Skeletal muscle tissue (tissue), 4 donors: ENCODE measurements around the gene MEPCE. TPM values are rescaled to one million over a fixed set of nuclear protein-coding genes. Genes with fewer than 3 reads are reported as not detected.
"Not testable (repeated sequence)": the region's sequence is repeated elsewhere in the genome, so short reads cannot be mapped to it uniquely, and the experiment has no call there.

Experiments
- H3K27ac ChIP-seq: one replicate; pipeline ENCODE4 v1.7.0; 2013; ENCODE audit warnings: mild to moderate bottlenecking, low read depth, low read length, inconsistent platforms
- H3K27me3 ChIP-seq, 3 donors: one replicate each; pipeline ENCODE4 v1.7.0; 2013; ENCODE audit warnings: low read length in 3 of 3; ENCODE audit not compliant: control insufficient read depth in 3 of 3, insufficient read depth in 3 of 3
- H3K36me3 ChIP-seq, 3 donors: one replicate each; pipeline ENCODE4 v1.7.0; 2013; ENCODE audit warnings: low read length in 3 of 3; ENCODE audit not compliant: control insufficient read depth in 3 of 3, insufficient read depth in 3 of 3
- H3K4me1 ChIP-seq, 3 donors: one replicate each; pipeline ENCODE4 v1.7.0; 2013; ENCODE audit warnings: low read length in 3 of 3, mild to moderate bottlenecking in 3 of 3; ENCODE audit not compliant: control insufficient read depth in 3 of 3, insufficient read depth in 3 of 3
- H3K4me3 ChIP-seq, 3 donors: one replicate each; pipeline ENCODE4 v1.7.0; 2013; ENCODE audit warnings: low read length in 3 of 3
- H3K9ac ChIP-seq, 3 donors: one replicate each; pipeline ENCODE4 v1.7.0; 2013; ENCODE audit warnings: low read length in 3 of 3, mild to moderate bottlenecking in 3 of 3, moderate library complexity in 2 of 3, low read depth in 1 of 3
- H3K9me3 ChIP-seq, 3 donors: one replicate each; pipeline ENCODE4 v1.7.0; 2013; ENCODE audit warnings: low read length in 3 of 3; ENCODE audit not compliant: control insufficient read depth in 3 of 3
- total RNA-seq: library from RNA; depleted of rRNA; stranded (reverse); fragments of >200 nt; gene quantifications from one replicate; pipeline ENCODE4 v1.2.3, GENCODE V29; 2014
- donor health status: Osteomylitis.

MEPCE gene, protein sequence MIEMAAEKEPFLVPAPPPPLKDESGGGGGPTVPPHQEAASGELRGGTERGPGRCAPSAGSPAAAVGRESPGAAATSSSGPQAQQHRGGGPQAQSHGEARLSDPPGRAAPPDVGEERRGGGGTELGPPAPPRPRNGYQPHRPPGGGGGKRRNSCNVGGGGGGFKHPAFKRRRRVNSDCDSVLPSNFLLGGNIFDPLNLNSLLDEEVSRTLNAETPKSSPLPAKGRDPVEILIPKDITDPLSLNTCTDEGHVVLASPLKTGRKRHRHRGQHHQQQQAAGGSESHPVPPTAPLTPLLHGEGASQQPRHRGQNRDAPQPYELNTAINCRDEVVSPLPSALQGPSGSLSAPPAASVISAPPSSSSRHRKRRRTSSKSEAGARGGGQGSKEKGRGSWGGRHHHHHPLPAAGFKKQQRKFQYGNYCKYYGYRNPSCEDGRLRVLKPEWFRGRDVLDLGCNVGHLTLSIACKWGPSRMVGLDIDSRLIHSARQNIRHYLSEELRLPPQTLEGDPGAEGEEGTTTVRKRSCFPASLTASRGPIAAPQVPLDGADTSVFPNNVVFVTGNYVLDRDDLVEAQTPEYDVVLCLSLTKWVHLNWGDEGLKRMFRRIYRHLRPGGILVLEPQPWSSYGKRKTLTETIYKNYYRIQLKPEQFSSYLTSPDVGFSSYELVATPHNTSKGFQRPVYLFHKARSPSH
- 30.8 TPM for total RNA-seq

DNA sequence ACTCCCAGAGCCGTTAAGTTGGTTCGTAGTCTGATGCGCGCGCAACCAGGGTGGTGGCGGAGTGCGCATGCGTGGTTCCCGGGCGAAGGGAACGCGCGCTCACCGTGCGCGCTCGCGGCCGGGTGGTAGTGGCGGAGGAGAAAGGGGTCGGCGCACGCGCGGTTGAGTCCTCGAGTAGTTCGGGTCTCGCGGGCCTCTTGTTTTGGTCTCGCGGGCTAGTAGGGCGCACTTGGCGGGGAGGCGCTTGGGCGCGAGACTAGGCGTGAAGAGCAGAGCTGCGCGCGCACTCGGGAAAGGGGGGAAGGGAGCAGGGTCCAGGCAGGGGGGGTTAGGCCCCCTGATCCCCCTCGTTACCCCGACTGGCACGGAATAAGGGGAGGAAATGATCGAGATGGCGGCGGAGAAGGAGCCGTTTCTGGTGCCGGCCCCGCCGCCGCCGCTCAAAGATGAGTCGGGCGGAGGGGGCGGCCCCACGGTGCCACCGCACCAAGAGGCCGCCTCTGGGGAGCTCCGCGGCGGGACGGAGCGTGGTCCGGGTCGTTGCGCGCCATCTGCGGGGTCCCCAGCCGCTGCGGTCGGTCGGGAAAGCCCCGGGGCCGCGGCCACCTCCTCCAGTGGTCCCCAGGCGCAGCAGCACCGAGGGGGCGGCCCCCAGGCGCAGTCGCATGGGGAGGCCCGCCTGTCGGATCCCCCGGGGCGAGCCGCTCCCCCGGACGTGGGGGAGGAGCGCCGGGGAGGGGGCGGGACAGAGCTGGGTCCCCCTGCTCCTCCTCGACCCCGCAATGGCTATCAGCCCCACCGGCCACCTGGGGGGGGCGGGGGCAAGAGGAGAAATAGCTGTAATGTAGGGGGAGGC lies at the start of gene MEPCE:
TSS of gene MEPCE (plus strand) at position 195 of the 856 bp plus-strand sequence. CDS start at position 383, 188 bp downstream.
- H3K9ac ChIP-seq: peak within 1 kb of the TSS; percentile 98 to 99 (median 98)
- H3K4me3 ChIP-seq: peak within 1 kb of the TSS; percentile 89 to 93 (median 92)
- no peaks in the 10 kb centered on the region for H3K9me3 ChIP-seq
- peaks cover 20 to 28% (median 21%) of the 10 kb centered on the region in 3 donors for H3K36me3 ChIP-seq
- peaks cover 39 to 46% (median 41%) of the 10 kb centered on the region in 3 donors for H3K4me1 ChIP-seq
- H3K27ac ChIP-seq: peak within 1 kb of the TSS; percentile 100
- no peaks in the 10 kb centered on the region for H3K27me3 ChIP-seq

DNA sequence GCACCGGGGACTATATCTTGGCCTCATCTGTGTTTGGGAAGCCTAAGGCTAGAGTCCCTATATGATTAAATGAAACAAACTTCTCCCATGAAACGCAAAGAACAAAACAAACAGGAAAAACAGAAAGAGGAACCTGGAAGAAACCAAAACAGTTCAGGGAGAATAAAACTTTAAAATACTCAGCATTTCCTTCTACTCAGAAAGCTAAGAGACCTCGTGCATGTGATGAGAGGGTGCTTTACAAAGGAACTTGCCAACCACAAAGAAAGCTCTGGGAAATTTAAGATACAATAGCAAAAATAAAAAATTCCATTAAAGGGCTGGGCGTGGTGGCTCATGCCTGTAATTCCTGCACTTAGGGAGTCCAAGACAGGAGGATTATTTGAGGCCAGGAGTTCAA lies 49.4 kb upstream of the MEPCE start:
- H3K4me3 ChIP-seq: no peak overlapping the region
- H3K9ac ChIP-seq: no peak overlapping the region
- H3K9me3 ChIP-seq: no peaks in the 10 kb centered on the region
- H3K27me3 ChIP-seq: no peaks in the 10 kb centered on the region
- peak overlapping the region; percentile 47 for H3K27ac ChIP-seq
- peaks cover 0 to 6% (median 0%) of the 10 kb centered on the region in 3 donors for H3K4me1 ChIP-seq
- peaks cover 0 to under 1% (median 0%) of the 10 kb centered on the region in 3 donors for H3K36me3 ChIP-seq

DNA sequence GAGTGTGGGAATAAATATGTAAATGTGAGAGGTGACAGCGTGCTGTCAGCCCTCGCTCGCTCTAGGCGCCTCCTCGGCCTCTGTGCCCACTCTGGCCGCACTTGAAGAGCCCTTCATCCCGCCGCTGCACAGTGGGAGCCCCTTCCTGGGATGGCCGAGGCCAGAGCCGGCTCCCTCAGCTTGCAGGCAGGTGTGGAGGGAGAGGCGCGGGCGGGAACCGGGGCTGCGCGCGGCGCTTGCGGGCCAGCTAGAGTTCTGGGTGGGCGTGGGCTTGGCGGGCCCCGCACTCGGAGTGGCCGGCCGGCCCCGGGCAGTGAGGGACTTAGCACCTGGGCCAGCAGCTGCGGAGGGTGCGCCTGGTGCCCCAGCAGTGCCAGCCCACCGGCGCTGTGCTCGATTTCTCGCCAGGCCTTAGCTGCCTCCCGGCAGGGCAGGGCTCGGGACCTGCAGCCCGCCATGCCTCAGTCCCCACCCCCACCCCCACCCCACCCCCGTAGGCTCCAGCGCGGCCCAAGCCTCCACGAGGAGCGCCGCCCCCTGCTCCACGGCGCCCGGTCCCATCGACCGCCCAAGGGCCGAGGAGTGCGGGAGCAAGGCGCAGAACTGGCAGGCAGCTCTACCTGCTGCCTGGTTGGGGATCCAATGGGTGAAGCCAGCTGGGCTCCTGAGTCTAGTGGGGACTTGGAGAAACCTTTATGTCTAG lies 47.9 kb upstream of the MEPCE start:
- H3K27me3 ChIP-seq, H3K4me3 ChIP-seq, H3K4me1 ChIP-seq, H3K9ac ChIP-seq, H3K27ac ChIP-seq, H3K9me3 ChIP-seq, H3K36me3 ChIP-seq: not testable (repeated sequence)

DNA sequence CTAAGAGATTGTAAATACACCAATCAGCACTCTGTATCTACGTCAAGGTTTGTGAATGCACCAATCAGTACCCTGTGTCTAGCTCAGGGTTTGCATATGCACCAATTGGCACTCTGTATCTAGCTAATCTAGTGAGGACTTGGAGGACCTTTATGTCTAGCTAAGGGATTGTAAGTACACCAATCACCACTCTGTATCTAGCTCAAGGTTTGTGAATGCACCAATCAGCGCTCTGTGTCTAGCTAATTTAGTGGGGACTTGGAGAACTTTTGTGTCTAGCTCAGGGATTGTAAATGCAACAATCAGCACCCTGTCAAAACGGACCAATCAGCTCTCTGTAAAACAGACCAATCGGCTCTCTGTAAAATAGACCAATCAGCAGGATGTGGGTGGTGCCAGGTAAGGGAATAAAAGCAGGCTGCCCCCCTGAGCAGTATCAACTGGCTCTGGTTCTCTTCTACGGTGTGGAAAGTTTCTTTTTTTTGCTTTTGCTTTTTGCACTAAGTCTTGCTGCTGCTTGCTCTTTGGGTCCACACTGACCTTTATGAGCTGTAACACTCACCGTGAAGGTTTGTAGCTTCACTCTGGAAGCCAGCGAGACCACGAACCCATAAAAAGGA lies 47.3 kb upstream of the MEPCE start:
- not testable (repeated sequence) for H3K9ac ChIP-seq, H3K27me3 ChIP-seq, H3K4me3 ChIP-seq, H3K9me3 ChIP-seq, H3K36me3 ChIP-seq, H3K4me1 ChIP-seq
- H3K27ac ChIP-seq: peak overlapping the region; percentile 28

DNA sequence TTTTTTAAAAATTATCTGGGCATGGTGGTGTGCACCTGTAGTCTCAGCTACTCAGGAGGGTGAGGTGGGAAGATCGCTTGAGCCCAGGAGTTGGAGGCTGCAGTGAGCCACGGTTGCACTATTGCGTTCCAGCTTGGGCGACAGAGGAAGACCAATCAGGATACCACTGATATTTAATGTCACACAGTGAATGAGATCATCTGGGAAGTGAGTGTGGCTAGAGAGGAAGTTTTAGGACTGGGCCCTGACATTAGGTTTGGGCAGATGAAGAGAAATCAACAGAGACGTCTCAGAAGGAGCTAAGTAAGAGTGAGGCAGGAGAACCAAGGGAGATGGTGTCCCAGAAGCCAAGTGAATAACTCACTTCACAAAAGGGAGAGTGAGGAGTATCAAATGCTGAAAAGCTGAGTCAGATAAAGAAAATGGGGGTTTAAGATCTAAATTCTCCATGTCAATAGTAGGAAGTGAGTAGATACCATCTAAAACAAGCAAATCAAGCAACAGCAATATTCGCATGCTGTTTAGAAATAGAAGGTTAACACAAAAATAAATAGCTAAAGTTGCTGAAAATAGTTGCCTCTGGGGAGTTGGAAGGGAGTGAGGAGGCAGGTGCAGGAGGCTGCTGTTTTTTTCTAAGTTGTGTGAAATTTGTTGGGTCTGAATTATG lies 44.9 kb upstream of the MEPCE start:
- Histone ChIP-seq H3K27me3 (no peaks in the 10 kb centered on the region), H3K9me3 (no peaks in the 10 kb centered on the region), H3K4me1 (peaks cover 0 to 6% (median 0%) of the 10 kb centered on the region in 3 donors), H3K4me3 (no peak overlapping the region), H3K9ac (no peak overlapping the region), H3K27ac (no peak overlapping the region), H3K36me3 (no peaks in the 10 kb centered on the region)

DNA sequence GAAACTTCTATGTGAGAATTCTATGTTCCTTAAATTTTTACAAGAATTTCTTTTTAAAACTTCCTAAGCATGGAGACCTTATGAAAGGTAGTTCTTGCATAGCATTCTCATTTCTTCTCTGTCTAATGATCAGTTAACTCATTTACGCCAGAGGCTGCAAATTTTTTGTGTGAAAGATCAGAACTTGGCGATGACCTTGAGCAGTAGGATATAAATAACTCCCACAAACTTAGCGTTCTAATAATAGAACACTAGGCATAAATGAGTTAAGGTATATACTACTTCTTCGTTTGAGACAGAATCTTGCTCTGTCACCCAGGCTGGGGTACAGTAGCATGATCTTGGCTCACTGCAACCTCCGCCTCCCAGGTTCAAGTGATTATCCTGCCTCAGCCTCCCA lies 42.7 kb upstream of the MEPCE start:
- Histone ChIP-seq H3K27ac (no peak overlapping the region), H3K4me1 (peaks cover 0 to 6% (median 0%) of the 10 kb centered on the region in 3 donors), H3K36me3 (no peaks in the 10 kb centered on the region), H3K27me3 (no peaks in the 10 kb centered on the region), H3K9ac (no peak overlapping the region), H3K9me3 (no peaks in the 10 kb centered on the region), H3K4me3 (no peak overlapping the region)

DNA sequence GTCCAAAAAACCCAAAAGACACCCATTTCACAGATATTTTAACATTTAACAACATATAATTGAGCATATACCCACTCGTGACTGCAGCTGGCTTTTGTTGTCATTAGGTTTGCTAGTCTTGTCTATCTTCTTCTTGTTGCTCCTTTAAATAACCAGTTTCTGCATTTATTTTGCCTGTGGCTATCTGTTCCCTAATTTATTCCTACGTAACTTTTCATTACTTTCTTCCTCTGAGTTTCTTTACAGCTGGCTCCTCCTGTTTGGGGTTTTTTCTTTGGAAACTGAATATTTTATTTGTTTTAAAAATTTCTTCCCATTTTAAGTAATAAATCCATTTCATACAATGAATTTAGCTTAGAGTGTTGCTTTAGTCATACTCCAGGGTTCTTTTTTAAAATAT lies 41.9 kb upstream of the MEPCE start:
- Histone ChIP-seq H3K36me3 (no peaks in the 10 kb centered on the region), H3K4me3 (no peak overlapping the region), H3K27ac (no peak overlapping the region)

DNA sequence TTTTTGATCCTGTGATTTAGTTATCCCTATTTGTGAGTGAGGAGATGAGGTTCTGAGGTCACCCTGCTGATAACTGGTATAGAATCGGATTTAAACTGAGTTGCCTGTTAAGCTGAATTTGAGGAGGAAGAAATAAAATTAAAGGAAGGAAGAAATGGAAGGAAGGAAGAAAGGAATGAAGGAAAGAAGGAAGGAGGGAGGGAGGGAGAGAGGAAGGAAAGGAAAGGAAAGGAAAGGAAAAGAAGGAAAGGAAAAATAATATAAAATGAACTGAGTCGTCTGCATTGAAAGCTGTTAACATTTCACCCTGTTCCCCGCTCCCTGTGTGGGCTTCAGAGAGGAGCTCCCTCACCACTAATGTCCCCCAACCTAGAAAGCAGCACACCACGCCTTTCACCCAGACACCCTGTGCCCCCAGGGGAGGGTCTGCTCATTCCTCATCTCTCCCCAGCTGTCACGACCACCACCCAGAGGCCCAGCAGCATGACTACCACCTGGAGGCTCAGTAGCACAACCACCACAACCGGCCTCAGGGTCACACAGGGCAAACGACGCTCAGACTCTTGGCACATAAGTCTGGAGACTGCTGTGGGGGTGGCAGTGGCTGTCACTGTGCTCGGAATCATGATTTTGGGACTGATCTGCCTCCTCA lies 40.1 kb upstream of the MEPCE start:
- no peak overlapping the region for H3K27ac ChIP-seq
- H3K9ac ChIP-seq: no peak overlapping the region

More for the DNA sequence above, 41.9 kb upstream of the MEPCE start:
- H3K9me3 ChIP-seq: no peaks in the 10 kb centered on the region
- H3K27me3 ChIP-seq: no peaks in the 10 kb centered on the region
- H3K4me1 ChIP-seq: peaks cover 0 to 6% (median 0%) of the 10 kb centered on the region in 3 donors
- H3K9ac ChIP-seq: no peak overlapping the region

More for the DNA sequence above, 40.1 kb upstream of the MEPCE start:
- Histone ChIP-seq H3K27me3 (no peaks in the 10 kb centered on the region), H3K36me3 (no peaks in the 10 kb centered on the region), H3K9me3 (no peaks in the 10 kb centered on the region), H3K4me1 (peaks cover 0 to 3% (median 0%) of the 10 kb centered on the region in 3 donors), H3K4me3 (no peak overlapping the region)
